Hepatic stellate cell (primary cell): Measurements from ENCODE around the gene ESD.

Experiments
- DNase-seq: peaks from one replicate; pipeline ENCODE4 v3.0.0; 2011; ENCODE audit warnings: low spot score

Gene ESD

DNA sequence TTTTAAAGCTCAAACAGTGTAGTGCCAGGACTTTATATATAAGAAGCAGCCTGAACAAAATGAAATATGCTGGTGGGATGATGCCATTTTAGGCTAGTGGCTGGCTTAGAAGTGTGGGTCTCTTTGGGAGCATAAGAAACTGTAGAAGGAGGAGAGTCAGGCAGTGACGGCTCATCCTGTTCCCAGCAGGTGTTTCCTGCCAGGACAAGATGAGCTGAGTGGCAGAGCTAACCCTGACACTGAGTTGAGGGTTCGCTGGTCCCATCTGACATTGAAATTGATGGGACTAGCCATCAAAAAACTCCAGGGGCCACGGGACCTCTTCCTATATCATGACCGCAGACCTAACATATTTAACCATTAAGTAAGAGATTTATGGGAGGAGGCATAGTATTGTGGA is 51.3 kb downstream of the ESD start:
- no peak for DNase-seq

DNA sequence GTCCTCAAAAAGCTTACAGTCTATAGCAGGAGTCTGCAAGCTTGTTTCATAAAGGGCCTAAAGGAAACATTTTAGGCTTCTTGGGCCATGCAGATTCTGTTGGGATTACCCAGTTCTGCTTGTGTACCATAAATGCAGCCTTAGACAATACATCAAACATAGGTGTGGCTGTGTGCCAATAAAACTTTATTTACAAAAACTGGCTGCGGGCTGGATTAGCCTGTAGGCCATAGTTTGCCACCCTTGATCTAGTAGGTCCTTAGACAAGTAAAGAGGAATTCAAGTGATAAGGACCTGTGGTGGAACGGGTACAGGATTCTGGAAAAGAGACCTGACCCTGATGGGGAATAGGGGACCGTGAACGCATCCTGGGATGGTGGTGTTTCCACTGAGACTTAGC is 51.9 kb downstream of the ESD start:
- DNase-seq = no peak

DNA sequence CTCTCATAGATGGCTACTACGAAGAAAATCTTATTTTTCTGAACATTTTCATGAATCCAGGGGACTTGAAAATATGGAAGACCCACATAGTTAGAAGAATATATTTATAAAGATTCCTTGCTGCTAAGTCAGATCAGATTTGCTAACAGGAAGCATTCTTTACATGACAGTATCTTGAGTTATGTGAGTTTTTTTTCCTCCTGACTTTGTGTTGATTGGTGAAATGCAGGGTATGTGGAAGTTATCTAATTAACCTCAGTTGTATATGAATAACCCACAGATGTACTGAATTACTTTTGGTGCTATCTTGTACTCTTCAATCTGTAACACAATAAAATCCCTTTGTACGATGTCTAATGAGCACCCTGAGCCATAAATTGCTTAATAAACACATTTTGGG is 53.8 kb downstream of the ESD start:
- peak; percentile 24 for DNase-seq

DNA sequence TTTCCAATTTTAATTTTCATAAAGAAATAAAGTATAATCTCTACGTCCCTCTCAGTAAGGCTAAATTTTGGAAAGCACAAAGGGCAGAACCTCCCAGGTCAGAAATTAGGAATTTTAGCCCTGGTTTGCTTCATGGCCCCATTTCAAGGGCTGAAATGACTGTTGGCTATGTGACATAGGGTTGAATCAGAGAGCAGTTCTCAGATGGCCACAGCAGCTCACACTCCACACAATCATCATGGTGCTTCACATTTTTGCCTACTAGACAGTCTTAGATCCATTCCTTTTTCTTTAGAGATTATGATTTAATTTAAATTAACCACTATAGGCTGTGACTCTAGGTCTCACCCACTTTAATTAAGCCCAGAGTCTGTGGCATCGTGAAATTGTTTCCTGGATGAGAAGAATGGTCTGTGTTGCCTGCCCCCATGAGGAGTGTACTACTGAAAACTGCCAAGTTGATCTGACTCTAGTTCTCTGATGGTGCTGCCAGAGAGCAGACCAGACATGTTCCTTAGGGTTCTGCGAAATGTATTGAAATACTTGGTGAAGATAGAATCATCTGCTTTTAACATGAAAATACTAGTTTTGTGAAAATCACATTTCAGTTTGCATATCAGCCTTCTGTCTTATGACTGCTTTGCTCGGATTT is 57.4 kb downstream of the ESD start:
- no peak for DNase-seq

DNA sequence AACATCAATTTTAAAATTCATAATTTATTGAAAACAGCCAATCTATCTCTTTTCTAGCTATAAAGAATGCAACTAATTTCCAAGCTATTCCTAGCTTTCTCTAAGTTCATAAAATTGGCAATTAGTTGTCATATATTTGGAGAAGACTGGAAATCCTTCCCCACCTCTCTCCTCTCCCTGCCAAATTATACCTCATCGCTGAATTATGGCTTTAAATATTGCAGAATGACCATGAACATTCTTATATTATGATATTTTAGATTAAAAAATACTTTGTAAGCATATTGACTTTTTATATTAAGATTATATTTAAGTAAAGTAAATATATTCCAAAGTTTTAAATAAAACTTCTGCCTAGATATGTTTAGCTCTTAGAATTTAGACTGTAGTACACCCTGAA is 58.2 kb downstream of the ESD start:
- no peak for DNase-seq

DNA sequence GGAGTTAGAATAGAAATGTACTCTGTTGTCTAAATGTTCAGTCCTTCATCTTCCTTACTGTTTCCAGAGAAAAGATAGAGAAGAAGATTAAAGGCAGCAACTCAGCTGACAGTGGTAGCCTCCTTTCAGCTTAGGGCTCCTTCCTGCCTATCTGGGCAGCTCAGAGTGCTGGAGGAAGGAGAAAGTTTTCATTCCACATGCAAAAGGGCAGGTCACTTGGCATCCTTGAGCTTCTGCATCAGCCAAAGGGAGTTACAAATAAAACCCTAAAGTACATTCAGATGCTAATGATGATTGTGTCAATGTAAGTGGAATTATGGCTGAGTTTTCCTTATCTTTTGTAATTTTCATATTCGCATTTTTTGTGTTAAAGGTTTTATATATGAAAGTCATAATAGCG is 58.9 kb downstream of the ESD start:
- no peak for DNase-seq

DNA sequence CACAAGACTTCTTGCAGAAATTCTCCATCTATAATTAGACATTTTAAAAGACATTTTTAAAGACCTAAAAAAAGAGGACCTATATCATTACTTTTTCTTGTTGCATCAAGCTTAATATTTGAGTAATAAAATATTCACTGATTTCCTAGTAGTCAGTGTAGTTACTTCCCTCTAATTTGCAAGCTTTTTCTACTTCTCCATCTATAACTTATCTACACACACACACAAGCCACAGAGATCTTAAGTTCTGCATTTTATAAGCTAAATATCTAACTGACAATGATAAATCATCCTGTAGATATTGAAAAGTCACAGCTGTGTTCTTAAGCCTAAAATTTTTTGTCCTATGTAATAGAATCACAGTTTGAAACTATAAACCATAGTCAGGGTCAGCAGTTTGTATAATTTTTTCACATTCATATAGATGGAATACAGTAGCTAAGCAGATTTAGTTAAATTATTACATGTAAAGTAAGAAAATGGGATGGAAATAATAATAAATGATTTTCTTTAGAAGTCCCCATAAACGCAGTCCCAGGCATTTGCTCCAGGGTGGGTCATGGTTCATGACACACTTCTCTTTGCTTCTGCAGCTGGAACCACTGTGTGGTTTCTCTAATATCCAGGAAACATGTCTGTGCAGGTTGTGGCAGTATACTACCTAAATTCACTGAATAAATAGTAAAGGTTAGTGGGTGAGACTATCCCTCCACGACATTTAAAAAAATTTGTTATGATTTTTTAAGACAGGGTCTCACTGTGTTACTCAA is 60.2 kb downstream of the ESD start:
- no peak for DNase-seq

DNA sequence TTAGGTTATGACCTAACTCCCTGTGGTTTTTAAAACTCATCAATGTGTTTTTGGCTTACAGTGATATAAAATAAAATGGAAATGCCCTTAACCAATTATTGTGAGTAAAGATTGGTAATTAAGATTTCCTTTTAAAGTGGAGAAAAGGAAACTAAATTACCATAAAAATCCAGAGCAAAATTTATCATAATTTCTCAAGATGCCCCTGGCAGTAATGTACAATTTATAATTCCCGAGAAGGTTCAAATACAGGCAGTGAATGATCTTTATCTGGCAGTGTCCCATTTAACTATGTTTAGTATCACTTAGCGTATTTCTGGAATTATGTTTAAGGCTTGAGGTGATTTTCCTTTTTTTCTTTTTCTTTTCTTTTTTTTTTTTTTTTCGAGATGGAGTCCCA is 61.5 kb downstream of the ESD start:
- DNase-seq = no peak

DNA sequence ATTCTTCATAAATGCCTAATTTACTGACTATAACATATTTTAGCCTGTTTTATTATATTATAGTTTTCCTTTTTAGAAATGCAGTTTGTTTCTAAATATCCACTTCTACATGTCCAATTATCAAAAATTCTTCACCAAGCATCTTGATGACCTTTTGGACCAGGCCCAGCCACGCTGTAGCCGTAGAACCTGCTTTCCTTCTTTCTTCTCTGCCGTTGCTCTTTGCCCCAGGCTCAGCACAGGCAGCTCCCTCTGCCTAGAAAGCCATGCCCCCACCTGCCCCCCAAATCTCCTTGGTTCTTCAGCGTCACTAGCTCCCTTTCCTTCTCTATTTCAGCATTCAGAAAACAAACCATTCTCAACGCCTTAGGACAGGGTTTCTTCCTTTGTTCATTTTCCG is 65.4 kb downstream of the ESD start:
- no peak for DNase-seq

DNA sequence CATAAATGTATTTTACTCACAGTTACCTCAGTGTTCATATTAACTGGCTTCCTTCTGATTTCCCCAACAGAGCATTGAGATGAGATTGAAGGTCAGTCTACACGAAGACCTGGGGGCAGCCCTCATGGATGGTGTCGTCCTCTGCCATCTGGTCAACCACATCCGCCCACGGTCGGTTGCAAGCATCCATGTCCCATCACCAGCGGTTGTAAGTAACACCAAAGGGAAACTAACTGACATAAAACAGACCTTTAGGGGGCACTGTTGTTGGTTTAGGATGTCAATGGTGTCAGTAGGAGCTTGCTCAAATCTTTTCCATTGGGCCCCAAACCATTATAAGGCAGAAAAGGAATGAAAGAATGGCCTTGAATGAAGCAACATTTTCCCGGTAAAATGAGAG is 68.2 kb downstream of the ESD start:
- no peak for DNase-seq

DNA sequence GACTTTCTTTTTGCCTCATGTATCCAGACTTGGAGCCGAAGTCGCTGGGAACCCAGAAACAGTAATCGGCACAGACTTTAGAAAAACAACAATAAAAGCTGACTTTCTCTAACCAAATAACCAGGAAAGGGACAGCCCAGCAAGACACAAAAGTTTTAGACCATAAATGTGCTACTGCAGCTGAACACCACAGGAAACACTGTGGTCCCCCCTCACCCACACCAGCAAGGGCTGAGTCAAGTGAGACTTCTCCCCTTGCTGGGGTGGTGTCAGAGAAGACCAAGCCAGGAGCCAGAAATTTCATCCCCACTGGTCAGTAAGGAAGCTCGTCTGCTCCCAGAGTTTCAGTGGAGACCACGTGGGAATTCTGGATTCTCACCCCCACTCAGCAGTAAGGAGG is 70.6 kb downstream of the ESD start:
- no peak for DNase-seq
